IPS DF 4.7 (cell line): ENCODE measurements around the gene TXNL1.

Experiments used
- DNase-seq: peaks from one replicate; pipeline ENCODE4 v3.0.0-alpha.2; 2013; ENCODE audit warnings: low spot score; ENCODE audit errors: extremely low read depth

TXNL1 gene

GRCh38 chr18:56570978-56571377 lies 67.4 kb downstream of the TXNL1 start:
- no peak for DNase-seq

- DNase-seq = no peak
Observed at GRCh38 chr18:56569416-56569815, 69.0 kb downstream of the TXNL1 start.

- no peak for DNase-seq
Observed at GRCh38 chr18:56568986-56569385, 69.4 kb downstream of the TXNL1 start.

- no peak for DNase-seq
Observed at GRCh38 chr18:56565551-56566345, 72.6 kb downstream of the TXNL1 start.

GRCh38 chr18:56565046-56565445 lies 73.3 kb downstream of the TXNL1 start:
- DNase-seq = no peak

GRCh38 chr18:56563568-56563967 lies 74.8 kb downstream of the TXNL1 start:
- peak; percentile 82 for DNase-seq

- DNase-seq = no peak
Observed at GRCh38 chr18:56562479-56562878, 75.9 kb downstream of the TXNL1 start.

- DNase-seq = no peak
Observed at GRCh38 chr18:56560992-56561391, 77.4 kb downstream of the TXNL1 start.

GRCh38 chr18:56559044-56559443 lies 79.3 kb downstream of the TXNL1 start:
- DNase-seq = no peak

- DNase-seq = no peak
Observed at GRCh38 chr18:56556907-56557306, 81.5 kb downstream of the TXNL1 start.

GRCh38 chr18:56550121-56550520 lies 88.3 kb downstream of the TXNL1 start:
- DNase-seq = no peak
